Heart right ventricle (tissue), 16 donors: ENCODE measurements around the gene CERS6. TPM values are rescaled to one million over a fixed set of nuclear protein-coding genes. Genes with fewer than 3 reads are reported as not detected.

Experiments
- ATAC-seq, 8 donors: fragments of 200-7000 bp; cut with Tn5 transposase; one replicate each; pipeline ENCODE4 v1.9.1; 2020; ENCODE audit warnings: mild to moderate bottlenecking in 8 of 8, moderate library complexity in 8 of 8, moderate number of reproducible peaks in 1 of 8
- DNase-seq, 2 donors: peaks; one replicate each; pipeline ENCODE4 v3.0.0-alpha.2; 2020
- H3K27ac ChIP-seq, 10 donors: fragments of 200-600 bp; sonication (generic) in 2 of 10; one replicate each; pipeline versions ENCODE4 v1.5.0 to v1.8.0; 2020 to 2022; ENCODE audit warnings: mild to moderate bottlenecking in 3 of 10
- H3K27me3 ChIP-seq, 7 donors: fragments of 200-600 bp; one replicate each; pipeline ENCODE4 v1.8.0; 2021 to 2022; ENCODE audit warnings: mild to moderate bottlenecking in 2 of 7
- H3K36me3 ChIP-seq, 9 donors: fragments of 200-600 bp; sonication (generic) in 1 of 9; one replicate each; pipeline versions ENCODE4 v1.5.0 to v1.8.0; 2020 to 2022; ENCODE audit warnings: mild to moderate bottlenecking in 2 of 9
- H3K4me1 ChIP-seq, 9 donors: fragments of 200-600 bp; sonication (generic) in 1 of 9; one replicate each; pipeline versions ENCODE4 v1.5.0 to v1.8.0; 2020 to 2022; ENCODE audit warnings: mild to moderate bottlenecking in 4 of 9
- H3K4me3 ChIP-seq, 10 donors: fragments of 200-600 bp; sonication (generic) in 2 of 10; one replicate each; pipeline versions ENCODE4 v1.5.0 to v1.8.0; 2020 to 2022; ENCODE audit warnings: mild to moderate bottlenecking in 7 of 10, moderate library complexity in 2 of 10
- H3K9me3 ChIP-seq, 11 donors: fragments of 200-600 bp in 10 of 11; sonication (generic) in 2 of 11; one replicate each; pipeline versions ENCODE4 v1.5.0 to v1.8.0; 2013 to 2022; ENCODE audit warnings: mild to moderate bottlenecking in 2 of 11, control low read depth in 1 of 11, moderate library complexity in 1 of 11
- WGBS, 2 donors: extraction: QIAGEN DNeasy Blood & Tissue Kit; methylation state at CpG; one replicate each; pipeline ENCODE4 v1.1.7; 2013; ENCODE audit warnings: inconsistent platforms in 1 of 2; 5-methylcytosine and 5-hydroxymethylcytosine counted together
- intact Hi-C, 10 donors: fragments of 100-400 bp; cut with DNase I; formaldehyde crosslinking; loops; one replicate each; pipeline versions ENCODE4 v1.11.1 to v1.14.2; 2022
- polyA plus RNA-seq, 2 donors: library from polyadenylated mRNA; stranded (reverse); fragments of 200-250 nt; gene quantifications; one replicate each; pipeline ENCODE4 v1.2.3, GENCODE V29; 2013
- total RNA-seq, 10 donors: library from RNA; stranded (reverse); fragmentation: NEBNext Ultra II Directional in 3 of 10; extraction: Animal tissue kit (Norgen Biotek cat#: 25700) in 3 of 10; gene quantifications; one replicate each; pipeline versions ENCODE4 v1.2.1 to v1.2.4, GENCODE V29; 2021 to 2023
- TF ChIP-seq, protein P1 (sequence below), 9 donors: fragments of 200-600 bp; sonication (generic) in 2 of 9; IDR thresholded peaks; one replicate each; pipeline versions ENCODE4 v1.5.0 to v1.8.0; 2021 to 2022; ENCODE audit warnings: antibody characterized with exemption in 9 of 9, mild to moderate bottlenecking in 5 of 9, moderate library complexity in 1 of 9
- donor health status: Arrhythmogenic right ventricular cardiomyopathy.
- donor health status: ischemic (EF 13 %, LVEDD 7.1; RV severe dilation, severe dysfunction).
- donor health status: healthy with polysubstance abuse.
- donor health status: DM: no; HTN: yes; CAD: no.
- donor health status: DM: no; HTN: no; CAD: no.
- donor health status: ischemic (EF 25% LVEDD 6.9; RV normal size, moderate dysfunction).
- donor health status: ischemic (EF 25% LVEDD 5.7; RV mildly dilated, moderate dysfunction).
- donor health status: healthy.
- donor health status: DM: yes; HTN: yes; CAD: no.
- donor health status: Ischemic cardiomyopathy.
- donor health status: ischemic (EF 35%, LVEDD 5.7; RV mildly dilated, moderate dysfunction).
- donor health status: nonischemic (EF 11% LVEDD 7.7; RV severe dilation, severe dysfunction).
- donor health status: DM: yes; HTN: yes; CAD: no.
- donor health status: PGD.
- donor health status: ischemic (EF 29% LVEDD 5.4; RV normal size, mild dysfunction).
- donor health status: nonischemic (EF 23%, LVEDD 6.1; RV moderate dilation, normal function).

Gene CERS6
- total and polyA plus RNA-seq, 12 donors = 20.5 to 76.3 (median 56.1) TPM

DNA sequence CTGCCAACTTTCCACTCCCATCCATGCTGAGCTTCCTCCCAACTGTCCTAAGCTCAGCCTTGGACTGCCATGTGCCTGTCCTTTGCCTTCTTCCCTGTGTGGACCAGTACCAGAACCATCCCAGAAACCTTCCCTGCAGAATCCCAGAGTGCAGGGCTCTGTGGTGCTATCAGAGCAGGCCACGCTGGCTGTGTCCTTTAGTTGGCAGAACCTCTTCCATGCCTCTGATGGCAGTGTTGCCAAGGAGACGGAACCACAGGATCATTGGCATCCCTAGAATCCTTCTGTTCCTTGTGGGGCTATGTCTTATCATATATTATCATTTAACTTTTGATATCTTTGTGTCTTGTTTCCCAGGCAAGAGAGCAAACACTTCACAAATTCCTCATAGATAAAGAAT lies 273.4 kb downstream of the CERS6 start:
- H3K4me3 ChIP-seq = no peak overlapping the region
- H3K4me1 ChIP-seq = peaks cover 3 to 50% (median 27%) of the 10 kb centered on the region in 9 donors
- 60 to 71% methylated on average over 2 of the region's 2 CpGs for WGBS, 2 donors
- no peaks in the 10 kb centered on the region for H3K27me3 ChIP-seq
- no peak for DNase-seq
- TF ChIP-seq, protein P1, sequence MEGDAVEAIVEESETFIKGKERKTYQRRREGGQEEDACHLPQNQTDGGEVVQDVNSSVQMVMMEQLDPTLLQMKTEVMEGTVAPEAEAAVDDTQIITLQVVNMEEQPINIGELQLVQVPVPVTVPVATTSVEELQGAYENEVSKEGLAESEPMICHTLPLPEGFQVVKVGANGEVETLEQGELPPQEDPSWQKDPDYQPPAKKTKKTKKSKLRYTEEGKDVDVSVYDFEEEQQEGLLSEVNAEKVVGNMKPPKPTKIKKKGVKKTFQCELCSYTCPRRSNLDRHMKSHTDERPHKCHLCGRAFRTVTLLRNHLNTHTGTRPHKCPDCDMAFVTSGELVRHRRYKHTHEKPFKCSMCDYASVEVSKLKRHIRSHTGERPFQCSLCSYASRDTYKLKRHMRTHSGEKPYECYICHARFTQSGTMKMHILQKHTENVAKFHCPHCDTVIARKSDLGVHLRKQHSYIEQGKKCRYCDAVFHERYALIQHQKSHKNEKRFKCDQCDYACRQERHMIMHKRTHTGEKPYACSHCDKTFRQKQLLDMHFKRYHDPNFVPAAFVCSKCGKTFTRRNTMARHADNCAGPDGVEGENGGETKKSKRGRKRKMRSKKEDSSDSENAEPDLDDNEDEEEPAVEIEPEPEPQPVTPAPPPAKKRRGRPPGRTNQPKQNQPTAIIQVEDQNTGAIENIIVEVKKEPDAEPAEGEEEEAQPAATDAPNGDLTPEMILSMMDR (IDR thresholded peaks at IDR 0.05) = no peak
- peak in 6 of 8 donors; percentile 15 to 63 (median 38) for ATAC-seq
- H3K36me3 ChIP-seq = no peaks in the 10 kb centered on the region
- peak overlapping the region in 2 of 10 donors; percentile 2 to 13 for H3K27ac ChIP-seq
- H3K9me3 ChIP-seq = no peaks in the 10 kb centered on the region
- intact Hi-C loops = no loop called here

DNA sequence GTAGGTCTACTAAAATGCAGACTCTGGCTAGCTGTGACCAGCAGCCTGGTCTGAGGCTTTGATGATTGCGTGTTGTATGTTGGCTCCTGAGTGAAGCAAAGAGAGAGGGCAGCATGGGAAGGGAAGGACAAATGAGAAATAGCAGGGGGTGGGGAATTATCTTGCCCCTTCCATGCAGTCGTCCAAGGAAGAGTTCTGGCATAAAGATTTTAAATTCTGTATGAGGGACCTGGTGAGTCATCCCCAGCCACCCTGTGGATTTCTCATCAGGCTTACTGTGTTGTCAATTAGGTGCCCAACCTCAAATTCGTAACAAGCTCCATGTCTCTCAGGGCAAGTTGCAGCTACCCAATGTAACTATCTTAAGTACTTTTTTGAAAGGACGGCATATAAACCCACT lies 274.3 kb downstream of the CERS6 start:
- peaks cover 3 to 58% (median 27%) of the 10 kb centered on the region in 9 donors for H3K4me1 ChIP-seq
- no peaks in the 10 kb centered on the region for H3K9me3 ChIP-seq
- DNase-seq = no peak
- TF ChIP-seq, protein P1 (IDR thresholded peaks at IDR 0.05) = no peak
- H3K4me3 ChIP-seq = no peak overlapping the region
- WGBS, 2 donors = 65 to 70% methylated on average over 4 of the region's 4 CpGs
- intact Hi-C loops = no loop called here
- no peaks in the 10 kb centered on the region for H3K36me3 ChIP-seq
- H3K27me3 ChIP-seq = no peaks in the 10 kb centered on the region
- peak overlapping the region in 6 of 10 donors; percentile 1 to 42 (median 38) for H3K27ac ChIP-seq
- no peak for ATAC-seq

DNA sequence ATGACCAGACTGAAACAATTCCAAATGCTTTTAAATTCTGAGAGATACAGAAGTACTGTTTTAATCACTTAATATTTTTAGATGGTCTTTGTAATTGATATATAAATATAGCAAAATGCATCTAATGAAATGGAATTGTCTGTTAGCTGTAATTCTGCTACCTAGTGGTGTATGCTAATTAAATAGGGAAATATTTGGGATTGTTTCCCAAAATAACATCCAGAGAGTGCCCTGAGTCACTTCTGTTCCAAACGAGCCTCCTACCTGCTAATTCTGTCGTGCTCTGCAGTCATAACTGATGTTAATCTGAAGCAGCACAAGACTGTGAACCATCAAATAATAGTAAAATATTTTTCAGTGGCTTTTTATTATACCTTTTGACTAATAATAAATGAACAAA lies 274.9 kb downstream of the CERS6 start:
- Histone ChIP-seq H3K27me3 (no peaks in the 10 kb centered on the region), H3K4me3 (no peak overlapping the region), H3K27ac (peak overlapping the region in 4 of 10 donors; percentile 13 to 42 (median 20)), H3K36me3 (no peaks in the 10 kb centered on the region), H3K4me1 (peaks cover 3 to 58% (median 27%) of the 10 kb centered on the region in 9 donors), H3K9me3 (no peaks in the 10 kb centered on the region)
- ATAC-seq = peak in 2 of 8 donors; percentile 45 to 47
- intact Hi-C loops = no loop called here
- 37 to 56% methylated on average over 2 of the region's 2 CpGs for WGBS, 2 donors
- TF ChIP-seq, protein P1 (IDR thresholded peaks at IDR 0.05) = no peak
- DNase-seq = no peak

DNA sequence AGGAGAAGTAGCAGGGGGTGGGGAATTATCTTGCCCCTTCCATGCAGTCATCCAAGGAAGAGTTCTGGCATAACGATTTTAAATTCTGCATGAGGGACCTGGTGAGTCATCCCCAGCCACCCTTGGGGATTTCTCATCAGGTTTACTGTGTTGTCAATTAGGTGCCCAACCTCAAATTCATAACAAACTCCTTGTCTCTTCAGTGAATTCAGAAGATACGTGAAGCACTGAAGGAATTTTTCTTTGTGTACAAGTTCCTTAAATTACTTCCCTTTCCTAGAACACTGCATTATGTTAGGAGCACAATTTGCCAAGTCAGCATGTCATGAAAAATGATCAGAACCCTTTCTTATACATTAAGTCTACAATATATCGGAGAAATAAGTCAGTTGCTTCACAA lies 275.5 kb downstream of the CERS6 start:
- Histone ChIP-seq H3K9me3 (no peaks in the 10 kb centered on the region), H3K27ac (peak overlapping the region in 6 of 10 donors; percentile 13 to 45 (median 25)), H3K4me3 (no peak overlapping the region), H3K36me3 (no peaks in the 10 kb centered on the region), H3K4me1 (peaks cover 3 to 61% (median 27%) of the 10 kb centered on the region in 9 donors), H3K27me3 (no peaks in the 10 kb centered on the region)
- TF ChIP-seq, protein P1 (IDR thresholded peaks at IDR 0.05) = no peak
- DNase-seq = no peak
- 59 to 64% methylated on average over 3 of the region's 3 CpGs for WGBS, 2 donors
- no peak for ATAC-seq
- intact Hi-C loops = no loop called here
